H1 (cell line): ENCODE results near the gene ATP6V1F. TPM values are rescaled to one million over a fixed set of nuclear protein-coding genes. Genes with fewer than 3 reads are reported as not detected.

Experiments
- CTCF ChIA-PET: fragments of 300-600 bp; sonication (Branson Sonifier 250); formaldehyde crosslinking; loops from one replicate; lab custom pipeline; 2021; ENCODE audit not compliant: partially characterized antibody; lab: Charles Lee
- POLR2A ChIA-PET: fragments of 300-600 bp; sonication (Branson Sonifier 250); formaldehyde crosslinking; loops from one replicate; lab custom pipeline; 2021; ENCODE audit warnings: inconsistent platforms; ENCODE audit not compliant: partially characterized antibody; lab: Charles Lee
- DNase-seq, 2 experiments: peaks; one replicate each; pipeline versions ENCODE4 v3.0.0 to v3.0.0-alpha.2; 2010 to 2022; ENCODE audit warnings: low spot score in 2 of 2, low read depth in 1 of 2, mixed read lengths in 1 of 2
- FAIRE-seq: peaks from 2 replicates; lab custom pipeline; 2011; peaks lifted over from hg19 to GRCh38; lab: Jason Lieb, UNC
- H2AFZ ChIP-seq: 2 replicates; pipeline ENCODE4 v1.8.1; 2012; ENCODE audit warnings: low read length, inconsistent platforms
- H2AK5ac ChIP-seq: 2 replicates; pipeline ENCODE4 v1.6.1; 2013; ENCODE audit warnings: low read depth, low read length
- H2BK120ac ChIP-seq: replicated peaks from 2 replicates; pipeline ENCODE3; 2013; ENCODE audit warnings: low read depth, low read length, inconsistent platforms
- H2BK12ac ChIP-seq: 2 replicates; pipeline ENCODE4 v1.6.1; 2013; ENCODE audit warnings: low read depth, low read length
- H2BK15ac ChIP-seq: 2 replicates; pipeline ENCODE4 v1.6.1; 2013; ENCODE audit warnings: low read length
- H2BK20ac ChIP-seq: 2 replicates; pipeline ENCODE4 v1.6.1; 2013; ENCODE audit warnings: low read length
- H2BK5ac ChIP-seq: 2 replicates; pipeline ENCODE4 v1.6.1; 2013; ENCODE audit warnings: low read depth, low read length
- H3K14ac ChIP-seq: 2 replicates; pipeline ENCODE4 v1.6.1; 2013; ENCODE audit warnings: inconsistent platforms; ENCODE audit not compliant: insufficient read length
- H3K18ac ChIP-seq: 2 replicates; pipeline ENCODE4 v1.6.1; 2013; ENCODE audit warnings: low read length; ENCODE audit errors: extremely low read depth
- H3K23ac ChIP-seq: 2 replicates; pipeline ENCODE4 v1.6.1; 2013; ENCODE audit warnings: inconsistent platforms; ENCODE audit not compliant: insufficient read length
- H3K23me2 ChIP-seq: 2 replicates; pipeline ENCODE4 v1.6.1; 2013; ENCODE audit warnings: low read depth, low read length
- H3K27ac ChIP-seq: 2 replicates; pipeline ENCODE4 v1.6.1; 2011; ENCODE audit warnings: low read depth, low read length, inconsistent platforms
- H3K27me3 ChIP-seq, 4 experiments: replicated peaks in 1 of 4; 1 replicate in 1 of 4; 2 replicates in 3 of 4; pipeline versions ENCODE4 v1.6.1 to v1.8.1; 2011 to 2013; ENCODE audit warnings: low read length in 3 of 4, mild to moderate bottlenecking in 3 of 4, inconsistent platforms in 2 of 4, mixed read lengths in 2 of 4, moderate library complexity in 1 of 4; ENCODE audit not compliant: control insufficient read depth in 3 of 4, insufficient read depth in 3 of 4; ENCODE audit errors: extremely low read depth in 1 of 4
- H3K36me3 ChIP-seq, 4 experiments: 2 replicates each; pipeline versions ENCODE4 v1.6.1 to v1.8.1; 2011 to 2013; ENCODE audit warnings: mild to moderate bottlenecking in 4 of 4, low read length in 3 of 4, moderate library complexity in 2 of 4, control low read depth in 1 of 4, inconsistent platforms in 1 of 4; ENCODE audit not compliant: insufficient read depth in 4 of 4, control insufficient read depth in 2 of 4
- H3K4ac ChIP-seq: replicated peaks from 2 replicates; pipeline ENCODE3; 2013; ENCODE audit warnings: low read length, low read depth, mixed read lengths, inconsistent platforms; ENCODE audit not compliant: insufficient read length
- H3K4me1 ChIP-seq, 4 experiments: replicated peaks in 1 of 4; 1 replicate in 1 of 4; 2 replicates in 3 of 4; pipeline versions ENCODE4 v1.6.1 to v1.8.1; 2011 to 2013; ENCODE audit warnings: low read length in 3 of 4, inconsistent platforms in 2 of 4, mixed read lengths in 1 of 4; ENCODE audit not compliant: insufficient read depth in 4 of 4, control insufficient read depth in 3 of 4
- H3K4me2 ChIP-seq, 2 experiments: 2 replicates each; pipeline versions ENCODE4 v1.6.1 to v1.8.1; 2011 to 2013; ENCODE audit warnings: low read depth in 2 of 2, low read length in 2 of 2, control low read depth in 1 of 2, inconsistent platforms in 1 of 2, mild to moderate bottlenecking in 1 of 2; ENCODE audit not compliant: insufficient read depth in 1 of 2
- H3K4me3 ChIP-seq, 4 experiments: fragments of 200-600, 300-600 bp in 1 of 4; sonication (generic), shearing (Covaris generic), sonication (Bioruptor Twin) in 1 of 4; 2 replicates each; pipeline versions ENCODE4 v1.5.1 to v1.8.1; 2011 to 2016; ENCODE audit warnings: low read length in 4 of 4, low read depth in 3 of 4, control low read depth in 2 of 4, inconsistent platforms in 2 of 4, mild to moderate bottlenecking in 2 of 4, mixed read lengths in 1 of 4, moderate library complexity in 1 of 4; ENCODE audit not compliant: insufficient read depth in 2 of 4; ENCODE audit errors: extremely low read depth in 1 of 4
- H3K56ac ChIP-seq: replicated peaks from 2 replicates; pipeline ENCODE3; 2013; ENCODE audit warnings: low read depth, mild to moderate bottlenecking, mixed read lengths, low read length, inconsistent platforms; ENCODE audit not compliant: insufficient read length
- H3K79me1 ChIP-seq: 2 replicates; pipeline ENCODE4 v1.6.1; 2013; ENCODE audit warnings: low read depth, low read length, control low read depth
- H3K79me2 ChIP-seq, 2 experiments: 2 replicates each; pipeline versions ENCODE4 v1.6.1 to v1.8.1; 2012 to 2013; ENCODE audit warnings: low read length in 2 of 2, mild to moderate bottlenecking in 2 of 2, inconsistent platforms in 1 of 2; ENCODE audit not compliant: insufficient read depth in 2 of 2, control insufficient read depth in 1 of 2
- H3K9ac ChIP-seq, 4 experiments: replicated peaks in 1 of 4; 1 replicate in 1 of 4; 2 replicates in 3 of 4; pipeline versions ENCODE4 v1.6.1 to v1.8.1; 2011 to 2013; ENCODE audit warnings: low read depth in 3 of 4, low read length in 3 of 4, control low read depth in 2 of 4, mild to moderate bottlenecking in 2 of 4, moderate library complexity in 2 of 4, inconsistent platforms in 1 of 4; ENCODE audit errors: extremely low read depth in 1 of 4
- H3K9me3 ChIP-seq, 2 experiments: 2 replicates each; pipeline versions ENCODE4 v1.6.1 to v1.8.1; 2012 to 2013; ENCODE audit warnings: mild to moderate bottlenecking in 2 of 2, moderate library complexity in 2 of 2, control low read depth in 1 of 2, inconsistent platforms in 1 of 2, low read depth in 1 of 2, low read length in 1 of 2, mixed read lengths in 1 of 2; ENCODE audit not compliant: insufficient read depth in 2 of 2
- H4K20me1 ChIP-seq, 2 experiments: replicated peaks in 1 of 2; 2 replicates each; pipeline versions ENCODE3 to v1.8.1; 2011 to 2013; ENCODE audit warnings: inconsistent platforms in 2 of 2, low read length in 2 of 2, mild to moderate bottlenecking in 1 of 2; ENCODE audit not compliant: insufficient read depth in 2 of 2, control insufficient read depth in 1 of 2
- H4K5ac ChIP-seq: 2 replicates; pipeline ENCODE4 v1.6.1; 2013; ENCODE audit warnings: low read length, low read depth, mixed read lengths, inconsistent platforms; ENCODE audit not compliant: insufficient read length
- H4K8ac ChIP-seq: 2 replicates; pipeline ENCODE4 v1.8.0; 2013; ENCODE audit warnings: mild to moderate bottlenecking, moderate library complexity, low read length, inconsistent platforms; ENCODE audit not compliant: insufficient read depth; ENCODE audit errors: extremely low read depth
- H4K91ac ChIP-seq: replicated peaks from 2 replicates; pipeline ENCODE3; 2013; ENCODE audit warnings: low read length, mixed read lengths, inconsistent platforms; ENCODE audit not compliant: insufficient read length
- CBX5 ChIP-seq: fragments of 300-800, 300-1000 bp; sonication (generic); IDR thresholded peaks from 2 replicates; pipeline ENCODE4 v1.7.1; 2016; ENCODE audit warnings: antibody characterized with exemption, low read length, low read depth
- CTBP2 ChIP-seq: IDR thresholded peaks from 2 replicates; pipeline ENCODE4 v1.7.0; 2011; ENCODE audit warnings: borderline replicate concordance, mild to moderate bottlenecking, moderate library complexity, mixed read lengths, low read length; ENCODE audit not compliant: insufficient read depth, insufficient read length
- FOSL1 ChIP-seq: IDR thresholded peaks from 2 replicates; pipeline ENCODE4 v1.6.1; 2011; ENCODE audit warnings: mild to moderate bottlenecking, low read depth, low read length, moderate library complexity; ENCODE audit not compliant: insufficient read depth
- POLR2AphosphoS5 ChIP-seq: IDR thresholded peaks from 2 replicates; pipeline ENCODE4 v1.6.1; 2011; ENCODE audit warnings: low read depth, low read length
- TAF7 ChIP-seq: optimal IDR thresholded peaks from 2 replicates; pipeline ENCODE3; 2011; ENCODE audit warnings: low read depth, mild to moderate bottlenecking, inconsistent platforms, low read length, moderate library complexity, borderline replicate concordance
- TCF12 ChIP-seq: IDR thresholded peaks from 2 replicates; pipeline ENCODE4 v1.6.1; 2011; ENCODE audit warnings: low read depth, mild to moderate bottlenecking, low read length
- WGBS, 2 experiments: shearing (Covaris generic) in 1 of 2; methylation state at CpG; one replicate each; pipeline versions ENCODE4 v1.1.6 to v1.1.7; 2013 to 2015; ENCODE audit warnings: low lambda C conversion rate in 2 of 2, mixed read lengths in 2 of 2, inconsistent platforms in 1 of 2, low coverage in 1 of 2, missing lambda C conversion rate in 1 of 2; ENCODE audit not compliant: insufficient replicate concordance in 2 of 2, insufficient coverage in 1 of 2, insufficient read length in 1 of 2; ENCODE audit errors: extremely low coverage in 1 of 2, missing lambda C conversion rate in 1 of 2; 5-methylcytosine and 5-hydroxymethylcytosine counted together
- polyA plus RNA-seq, 7 experiments: library from polyadenylated mRNA; depleted of rRNA in 3 of 7; stranded (reverse) in 5 of 7; unstranded in 2 of 7; fragments of >200 nt in 5 of 7; fragments of 200-250 nt in 2 of 7; gene quantifications; 1 replicate in 5 of 7; 2 replicates in 1 of 7; 4 replicates in 1 of 7; pipeline versions ENCODE4 v1.2.1 to v1.2.3, GENCODE V29; 2011 to 2013; ENCODE audit warnings: missing spikeins in 2 of 7, mixed read lengths in 2 of 7
- total RNA-seq: library from RNA; stranded (reverse); fragmentation: NEBNext Ultra II Directional; extraction: Animal tissue kit (Norgen Biotek cat#: 25700); gene quantifications from 2 replicates; pipeline ENCODE4 v1.2.1, GENCODE V29; 2021

Gene ATP6V1F
- total and polyA plus RNA-seq, 2 of the 8 experiments (the other 6 are each of a cell fraction or from before 2014, with no cell fraction given): 104 to 318 TPM

DNA sequence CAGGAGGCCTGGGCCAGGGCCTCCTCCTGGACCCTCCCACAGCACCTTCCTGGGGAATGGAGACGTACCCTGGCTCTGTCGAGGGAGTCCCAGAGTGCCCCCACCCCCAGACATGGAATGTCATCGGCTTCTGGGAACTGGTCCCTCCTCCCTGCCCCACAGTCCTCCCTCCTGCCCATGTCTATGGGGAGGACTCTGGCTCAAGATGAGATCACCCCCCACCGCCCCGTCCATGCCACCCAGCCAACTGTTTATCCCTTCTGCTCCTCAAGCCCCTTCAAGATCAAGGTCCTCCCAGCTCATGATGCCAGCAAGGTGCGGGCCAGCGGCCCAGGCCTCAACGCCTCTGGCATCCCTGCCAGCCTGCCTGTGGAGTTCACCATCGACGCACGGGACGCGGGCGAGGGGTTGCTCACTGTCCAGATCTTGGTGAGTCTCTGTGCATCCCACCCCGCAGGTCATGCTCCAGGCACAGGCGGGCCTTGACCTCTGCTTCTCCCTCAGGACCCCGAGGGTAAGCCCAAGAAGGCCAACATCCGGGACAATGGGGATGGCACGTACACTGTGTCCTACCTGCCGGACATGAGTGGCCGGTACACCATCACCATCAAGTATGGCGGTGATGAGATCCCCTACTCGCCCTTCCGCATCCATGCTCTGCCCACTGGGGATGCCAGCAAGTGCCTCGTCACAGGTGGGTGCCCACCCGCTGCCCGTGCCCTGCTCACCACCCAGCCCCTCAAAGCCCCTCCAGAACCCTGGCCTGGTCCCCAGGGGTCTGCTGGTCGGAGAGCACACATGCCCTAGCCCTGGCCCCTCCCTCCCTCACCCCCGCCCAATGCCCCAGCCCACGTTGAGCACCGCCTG lies 14.1 kb upstream of the ATP6V1F start:
- POLR2A ChIA-PET: interaction anchor here (0.6 to 1.0 kb wide), 2 partner anchors 7 to 9 kb away, joined by 3 read pairs; no protein-coding TSS in a partner anchor
- Histone ChIP-seq H3K79me2 (no peaks in the 10 kb centered on the region), H2BK20ac (no peak overlapping the region), H3K56ac (no peak overlapping the region), H3K23me2 (no peaks in the 10 kb centered on the region), H3K27ac (no peak overlapping the region), H3K9ac (no peak overlapping the region), H3K79me1 (no peaks in the 10 kb centered on the region), H3K23ac (no peak overlapping the region), H3K14ac (no peak overlapping the region), H3K18ac (no peak overlapping the region), H3K9me3 (no peaks in the 10 kb centered on the region), H3K27me3 (no peaks in the 10 kb centered on the region), H2AK5ac (no peak overlapping the region), H4K20me1 (peaks cover 0 to 2% of the 10 kb centered on the region in 2 experiments), H3K4me1 (no peaks in the 10 kb centered on the region; a peak in 1 of 7 replicates), H3K4ac (no peak overlapping the region), H2BK5ac (no peak overlapping the region), H2BK12ac (no peak overlapping the region), H3K36me3 (no peaks in the 10 kb centered on the region), H3K4me2 (no peak overlapping the region), H3K4me3 (no peak overlapping the region), H2AFZ (no peak overlapping the region), H4K8ac (no peak overlapping the region), H4K91ac (no peak overlapping the region), H4K5ac (no peak overlapping the region), H2BK15ac (no peak overlapping the region), H2BK120ac (no peak overlapping the region)
- no peak for DNase-seq
- CTCF ChIA-PET: interaction anchor here (1.3 to 11.5 kb wide), 5 partner anchors 14 to 35 kb away, joined by 4 to 148 read pairs (median 16); partner anchors contain the start of gene ATP6V1F
- WGBS, 2 experiments: 96% methylated on average over 16 of the region's 31 CpGs; no CpG with 5 or more reads in 1 of the 2 experiments
- no peak for FAIRE-seq
- TF ChIP-seq FOSL1: no peak
- no peak for TF ChIP-seq TCF12
- TF ChIP-seq CTBP2: no peak
- TF ChIP-seq CBX5: no peak
- TF ChIP-seq TAF7: no peak
- no peak for TF ChIP-seq POLR2AphosphoS5
